Fibroblast of skin of scalp (primary cell): Measurements from ENCODE around the gene YBX3.

ENCODE experiments used
- DNase-seq: peaks from one replicate; pipeline ENCODE4 v3.0.0-alpha.2; 2013

YBX3 gene

DNA sequence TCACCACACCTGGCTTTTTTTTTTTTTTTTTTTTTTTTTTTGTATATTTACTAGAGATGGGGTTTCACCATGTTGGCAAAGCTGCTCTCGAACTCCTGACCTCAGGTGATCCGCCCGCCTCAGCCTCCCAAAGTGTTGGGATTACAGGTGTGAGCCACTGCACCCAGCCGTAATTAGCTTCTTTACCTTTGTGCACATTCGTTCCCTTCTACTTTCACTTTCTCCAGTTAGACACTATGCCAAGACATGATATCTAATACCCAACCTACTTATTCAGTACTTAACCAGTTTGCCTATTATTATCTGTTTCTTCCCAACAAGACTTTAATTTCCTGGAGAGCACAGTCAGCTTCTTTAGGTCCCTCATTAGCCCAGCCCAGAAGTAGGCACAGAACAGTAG lies 54.6 kb downstream of the YBX3 start:
- no peak for DNase-seq

DNA sequence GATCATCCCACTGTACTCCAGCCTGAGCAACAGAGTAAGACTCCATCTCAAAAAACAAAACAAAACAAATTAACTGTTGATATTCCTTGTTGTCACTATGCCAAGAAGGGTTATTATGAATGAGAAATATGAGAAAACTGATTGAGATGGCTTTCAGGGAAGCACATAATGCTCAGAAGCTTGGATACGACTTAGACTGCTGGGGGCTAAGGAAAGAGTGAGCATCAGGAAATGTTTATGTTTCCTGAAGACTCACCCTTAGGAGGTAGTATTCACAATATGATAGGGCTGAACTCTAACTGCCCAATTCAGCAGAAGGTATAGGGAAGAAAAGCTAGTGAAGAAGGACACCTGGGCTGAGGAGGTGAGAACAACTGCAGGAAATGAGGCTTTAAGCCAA lies 55.5 kb downstream of the YBX3 start:
- no peak for DNase-seq

DNA sequence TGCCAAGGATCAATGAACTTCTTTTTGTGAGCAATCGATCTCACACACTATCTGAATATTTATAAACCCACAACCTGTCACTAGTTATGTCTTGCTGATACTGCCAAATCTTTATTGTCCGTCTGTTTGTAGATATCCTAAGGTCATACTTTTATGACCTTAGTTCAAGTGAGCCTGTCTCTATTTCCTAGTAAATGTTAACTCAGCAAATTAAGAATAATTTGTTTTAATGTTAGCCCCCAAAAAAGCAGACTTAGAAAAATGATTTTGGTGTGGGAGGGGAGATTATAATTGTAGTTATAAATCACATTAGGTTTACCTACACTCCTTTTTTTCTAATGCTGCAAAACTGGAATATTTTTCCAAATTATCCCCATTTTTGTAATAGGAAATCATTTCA lies 58.6 kb downstream of the YBX3 start:
- DNase-seq: no peak

DNA sequence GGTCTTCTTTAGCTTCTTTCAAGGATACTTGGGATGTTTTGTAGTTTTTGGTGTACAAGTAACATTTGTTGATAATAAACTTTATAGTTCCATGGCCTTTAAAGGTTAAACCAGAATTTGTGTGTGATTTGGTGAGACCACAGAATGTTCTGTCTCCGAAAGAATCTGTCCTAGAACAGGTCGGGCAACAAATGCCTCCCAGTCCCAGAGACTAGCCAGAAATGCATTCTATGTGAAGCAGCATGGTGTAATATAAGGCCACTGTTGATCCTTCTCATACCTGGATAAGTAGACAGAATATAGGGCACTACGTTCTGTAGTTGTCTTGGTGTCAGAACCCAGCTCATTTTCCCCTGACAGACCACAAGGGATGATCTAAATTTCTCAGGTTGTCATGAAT lies 59.3 kb downstream of the YBX3 start:
- DNase-seq: no peak

DNA sequence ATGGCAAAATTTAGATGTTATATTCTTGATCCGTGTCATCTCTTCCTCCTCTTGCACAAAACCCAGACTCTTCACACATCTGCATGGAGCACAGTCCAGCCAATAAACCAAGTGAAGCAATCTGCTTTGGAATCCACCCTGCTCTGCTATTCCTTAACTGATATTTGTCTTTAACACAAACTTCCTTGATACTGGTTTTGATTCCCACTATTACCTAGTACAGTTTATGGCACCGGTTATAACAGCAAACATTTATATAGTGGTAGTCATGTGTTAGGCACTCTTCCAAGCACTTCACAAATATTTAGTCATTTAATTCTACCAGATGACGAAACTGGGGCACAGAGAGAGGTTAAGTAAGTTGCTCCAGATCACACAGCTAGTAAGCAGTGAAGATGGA lies 61.8 kb downstream of the YBX3 start:
- peak; percentile 16 for DNase-seq

DNA sequence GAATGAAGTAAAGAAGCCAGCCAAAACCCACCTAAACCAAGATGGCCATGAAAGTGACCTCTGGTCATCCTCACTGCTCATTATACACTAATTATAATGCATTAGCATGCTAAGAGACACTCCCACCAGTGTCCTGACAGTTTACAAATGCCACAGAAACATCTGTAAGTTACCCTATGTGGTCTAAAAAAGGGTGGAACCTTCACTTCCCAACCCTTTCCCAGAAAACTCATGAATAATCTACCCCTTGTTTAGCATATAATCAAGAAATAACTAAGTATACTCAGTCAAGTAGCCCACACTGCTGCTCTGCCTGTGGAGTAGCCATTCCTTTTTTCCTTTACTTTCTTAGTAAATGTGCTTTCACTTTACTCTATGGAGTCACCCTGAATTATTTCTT lies 69.1 kb downstream of the YBX3 start:
- DNase-seq: no peak

DNA sequence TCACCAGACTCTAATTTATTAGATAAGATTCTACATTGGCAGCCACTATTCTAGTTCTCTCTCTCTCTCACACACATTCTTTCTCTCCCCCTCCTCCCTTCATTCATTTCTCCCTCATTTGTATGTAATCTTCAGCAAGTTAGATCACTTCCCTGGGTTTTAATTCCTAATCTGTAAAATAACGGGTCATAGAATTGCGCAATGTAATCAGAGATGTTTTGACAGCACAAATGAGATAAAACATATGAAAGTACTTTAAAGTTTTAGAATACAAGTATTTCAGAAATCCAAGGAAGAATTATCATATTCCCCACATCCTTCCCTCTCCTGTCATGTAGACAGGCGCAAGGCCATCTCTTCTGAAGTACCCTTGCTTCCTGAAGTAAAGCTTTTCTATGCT lies 70.9 kb downstream of the YBX3 start:
- DNase-seq: no peak
